Epithelial cell of esophagus (primary cell): ENCODE results near the gene KRT4.

Experiments
- DNase-seq: peaks from one replicate; pipeline ENCODE4 v3.0.0; 2010; ENCODE audit warnings: low read depth
- H3K4me3 ChIP-seq: 2 replicates; pipeline ENCODE4 v1.5.1; 2011; ENCODE audit warnings: mild to moderate bottlenecking, low read length, control low read depth
- CTCF ChIP-seq: IDR thresholded peaks from 2 replicates; pipeline ENCODE4 v1.5.1; 2011; ENCODE audit warnings: low read depth, mild to moderate bottlenecking, low read length, control low read depth, inconsistent platforms; ENCODE audit not compliant: insufficient read depth; ENCODE audit errors: missing control alignments

The KRT4 gene

GRCh38 chr12:52777566-52777965 lies 36.4 kb downstream of the KRT4 start:
- no peak for TF ChIP-seq CTCF
- no peak overlapping the region for H3K4me3 ChIP-seq
- no peak for DNase-seq

GRCh38 chr12:52776913-52777395 lies 37.0 kb downstream of the KRT4 start, which contains the start of gene KRT76:
Gene KRT76 (minus strand): TSS chr12:52777345. CDS start chr12:52777291, 54 bp downstream.
- no peak for TF ChIP-seq CTCF
- no peak within 1 kb of the TSS for H3K4me3 ChIP-seq
- no peak for DNase-seq

GRCh38 chr12:52776435-52776834 lies 37.5 kb downstream of the KRT4 start:
- DNase-seq, result no peak
- TF ChIP-seq CTCF, result no peak

GRCh38 chr12:52774629-52775250 lies 39.2 kb downstream of the KRT4 start:
- H3K4me3 ChIP-seq, result no peak overlapping the region
- no peak for DNase-seq
- no peak for TF ChIP-seq CTCF

More at GRCh38 chr12:52776435-52776834, 37.5 kb downstream of the KRT4 start:
- no peak overlapping the region for H3K4me3 ChIP-seq

GRCh38 chr12:52772772-52773171 lies 41.1 kb downstream of the KRT4 start:
- DNase-seq, result no peak
- no peak overlapping the region for H3K4me3 ChIP-seq
- no peak for TF ChIP-seq CTCF

GRCh38 chr12:52772188-52772587 lies 41.7 kb downstream of the KRT4 start:
- DNase-seq, result no peak
- TF ChIP-seq CTCF, result no peak
- H3K4me3 ChIP-seq, result no peak overlapping the region

GRCh38 chr12:52771505-52771904 lies 42.4 kb downstream of the KRT4 start:
- DNase-seq, result no peak
- H3K4me3 ChIP-seq, result no peak overlapping the region
- no peak for TF ChIP-seq CTCF
